ENCODE measurements around the gene LRRC8D. TPM values are rescaled to one million over a fixed set of nuclear protein-coding genes. Genes with fewer than 3 reads are reported as not detected.
A peak's percentile ranks its signal among the peaks of the same experiment; 100 is the strongest.

LRRC8D gene
- total and polyA plus RNA-seq, 9 of the 15 experiments (the other 6 are each of a cell fraction or from before 2014, with no cell fraction given), result 3.4 to 53.9 (median 15.9) TPM

DNA sequence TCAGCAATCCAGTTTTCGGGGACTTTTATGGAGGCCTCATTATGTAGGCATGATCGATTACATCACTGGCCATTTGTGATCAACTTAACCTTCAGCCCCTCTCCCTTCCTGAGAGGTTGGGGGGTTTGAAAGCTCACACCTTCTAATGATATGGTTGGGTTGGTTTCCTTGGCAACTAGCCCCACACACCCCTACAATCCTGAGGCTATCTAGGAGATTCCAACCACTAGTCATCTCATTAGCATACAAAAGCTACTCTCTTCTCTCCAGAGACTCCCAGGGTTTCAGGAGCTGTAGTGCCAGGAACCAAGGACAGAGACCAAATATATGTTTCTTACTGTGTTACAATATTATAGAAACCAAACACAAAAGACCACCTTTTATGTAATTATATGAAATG, 138.9 kb downstream of the LRRC8D start:
- H3K36me3 ChIP-seq (ENCODE audit: control insufficient read depth, insufficient read depth, low read length), result no peaks in the 10 kb centered on the region
- TF ChIP-seq RFX1 (IDR thresholded peaks at IDR 0.05) (peak; percentile 21; the same call in 1 of the 2 replicates), ZNF324 (CRISPR knock-in tag; IDR thresholded peaks at IDR 0.05) (no peak), PPARD (CRISPR knock-in tag; IDR thresholded peaks at IDR 0.05) (no peak)
- TF ChIP-seq, protein P1, sequence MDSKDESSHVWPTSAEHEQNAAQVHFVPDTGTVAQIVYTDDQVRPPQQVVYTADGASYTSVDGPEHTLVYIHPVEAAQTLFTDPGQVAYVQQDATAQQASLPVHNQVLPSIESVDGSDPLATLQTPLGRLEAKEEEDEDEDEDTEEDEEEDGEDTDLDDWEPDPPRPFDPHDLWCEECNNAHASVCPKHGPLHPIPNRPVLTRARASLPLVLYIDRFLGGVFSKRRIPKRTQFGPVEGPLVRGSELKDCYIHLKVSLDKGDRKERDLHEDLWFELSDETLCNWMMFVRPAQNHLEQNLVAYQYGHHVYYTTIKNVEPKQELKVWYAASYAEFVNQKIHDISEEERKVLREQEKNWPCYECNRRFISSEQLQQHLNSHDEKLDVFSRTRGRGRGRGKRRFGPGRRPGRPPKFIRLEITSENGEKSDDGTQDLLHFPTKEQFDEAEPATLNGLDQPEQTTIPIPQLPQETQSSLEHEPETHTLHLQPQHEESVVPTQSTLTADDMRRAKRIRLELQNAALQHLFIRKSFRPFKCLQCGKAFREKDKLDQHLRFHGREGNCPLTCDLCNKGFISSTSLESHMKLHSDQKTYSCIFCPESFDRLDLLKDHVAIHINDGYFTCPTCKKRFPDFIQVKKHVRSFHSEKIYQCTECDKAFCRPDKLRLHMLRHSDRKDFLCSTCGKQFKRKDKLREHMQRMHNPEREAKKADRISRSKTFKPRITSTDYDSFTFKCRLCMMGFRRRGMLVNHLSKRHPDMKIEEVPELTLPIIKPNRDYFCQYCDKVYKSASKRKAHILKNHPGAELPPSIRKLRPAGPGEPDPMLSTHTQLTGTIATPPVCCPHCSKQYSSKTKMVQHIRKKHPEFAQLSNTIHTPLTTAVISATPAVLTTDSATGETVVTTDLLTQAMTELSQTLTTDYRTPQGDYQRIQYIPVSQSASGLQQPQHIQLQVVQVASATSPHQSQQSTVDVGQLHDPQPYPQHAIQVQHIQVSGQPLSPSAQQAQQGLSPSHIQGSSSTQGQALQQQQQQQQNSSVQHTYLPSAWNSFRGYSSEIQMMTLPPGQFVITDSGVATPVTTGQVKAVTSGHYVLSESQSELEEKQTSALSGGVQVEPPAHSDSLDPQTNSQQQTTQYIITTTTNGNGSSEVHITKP (IDR thresholded peaks at IDR 0.05; ENCODE audit: partially characterized antibody), result no peak
- no peaks in the 10 kb centered on the region for H4K20me1 ChIP-seq (replicated peaks; ENCODE audit: control insufficient read depth, insufficient read depth, low read length)
- ATAC-seq, result no peak
- DNase-seq (ENCODE audit: extremely low read depth in 1 of 4, low spot score in 3 of 4), result no peak
- H3K9me3 ChIP-seq (replicated peaks; ENCODE audit: control insufficient read depth, insufficient read depth, low read depth, low read length), result no peaks in the 10 kb centered on the region
- no peak for FAIRE-seq
- WGBS (ENCODE audit: insufficient coverage, low coverage, missing lambda C conversion rate), result 69% methylated on average over 2 of the region's 2 CpGs
- H3K4me2 ChIP-seq (ENCODE audit: insufficient read depth, low read length), result no peak overlapping the region
- peaks cover 4 to 17% of the 10 kb centered on the region in 2 experiments; a peak in 3 of 5 replicates for H3K4me1 ChIP-seq (replicated peaks in 1 of 2; ENCODE audit: control insufficient read depth in 2 of 2, insufficient read depth in 2 of 2, low read length in 2 of 2)
- no peaks in the 10 kb centered on the region for H3K9me1 ChIP-seq (ENCODE audit: control insufficient read depth, insufficient read depth, low read length)
- no peaks in the 10 kb centered on the region for H3K79me2 ChIP-seq (ENCODE audit: control insufficient read depth, insufficient read depth, low read length)
- intact Hi-C loops (cut with micrococcal nuclease), result no loop called here
- in situ Hi-C loops (cut with MboI), result no loop called here
- BruUV-seq (replicated peaks), result no TSS peak
- no peak overlapping the region for H3K9ac ChIP-seq (ENCODE audit: insufficient read depth in 1 of 2, low read depth in 2 of 2, low read length in 2 of 2)
- H2AFZ ChIP-seq (ENCODE audit: low read depth, low read length), result no peak overlapping the region
- ChIA-PET POLR2A (interaction anchor here (0.6 kb wide), 1 partner anchor 219 kb away, joined by 4 read pairs; no protein-coding TSS in a partner anchor), CTCF (ENCODE audit: low intra/inter-chr PET ratio) (no interaction called here)
- H3K27ac ChIP-seq (ENCODE audit: extremely low read depth, low read depth, low read length), result no peak overlapping the region
- no peak overlapping the region for H3K4me3 ChIP-seq
- H3K27me3 ChIP-seq (ENCODE audit: control insufficient read depth in 2 of 2, insufficient read depth in 2 of 2, low read length in 2 of 2), result no peaks in the 10 kb centered on the region
